ENCODE data around the gene MAP2K5. TPM values are rescaled to one million over a fixed set of nuclear protein-coding genes. Genes with fewer than 3 reads are reported as not detected.

The MAP2K5 gene
- total RNA-seq, 1 experiment from 2014 or later = 13.6 TPM

- POLR2A ChIA-PET = interaction anchor here (0.7 kb wide), 1 partner anchor 9 kb away, joined by 3 read pairs; no protein-coding TSS in a partner anchor
- CTCF ChIA-PET = no interaction called here
These were observed 53.1 kb downstream of the MAP2K5 start for GRCh38 chr15:67595572-67595971.

GRCh38 chr15:67601073-67601472 is 58.6 kb downstream of the MAP2K5 start:
- Mint-ChIP-seq H3K27me3 (ENCODE audit: low read depth) (no peaks in the 10 kb centered on the region), H3K27ac (no peak overlapping the region), H3K9me3 (no peaks in the 10 kb centered on the region), H3K4me1 (peaks cover 6% of the 10 kb centered on the region), H3K4me3 (no peak overlapping the region), H3K36me3 (no peaks in the 10 kb centered on the region)
- CTCF ChIA-PET = no interaction called here
- ATAC-seq = no peak
- DNase-seq (ENCODE audit: low spot score) = no peak
- POLR2A ChIA-PET = no interaction called here
- TF ChIP-seq RELA (CRISPR knock-in tag; IDR thresholded peaks at IDR 0.05; ENCODE audit: borderline replicate concordance) (no peak), USF1 (CRISPR knock-in tag; IDR thresholded peaks at IDR 0.05) (no peak), NFATC4 (CRISPR knock-in tag; IDR thresholded peaks at IDR 0.05) (no peak), ATF6 (CRISPR knock-in tag; IDR thresholded peaks at IDR 0.05) (no peak), MAX (CRISPR knock-in tag; IDR thresholded peaks at IDR 0.05) (no peak), PRRX2 (CRISPR knock-in tag; IDR thresholded peaks at IDR 0.05) (no peak), PRDM15 (CRISPR knock-in tag; IDR thresholded peaks at IDR 0.05) (no peak), OVOL2 (CRISPR knock-in tag; IDR thresholded peaks at IDR 0.05; ENCODE audit: borderline replicate concordance) (no peak), MYBL2 (CRISPR knock-in tag; IDR thresholded peaks at IDR 0.05) (no peak), ESRRA (CRISPR knock-in tag; IDR thresholded peaks at IDR 0.05; ENCODE audit: borderline replicate concordance) (no peak), ETV6 (CRISPR knock-in tag; IDR thresholded peaks at IDR 0.05) (no peak)

More at GRCh38 chr15:67595572-67595971, 53.1 kb downstream of the MAP2K5 start:
- DNase-seq (ENCODE audit: low spot score) = no peak
- no peaks in the 10 kb centered on the region for H3K9me3 Mint-ChIP-seq
- H3K27ac Mint-ChIP-seq = no peak overlapping the region
- ATAC-seq = no peak
- H3K36me3 Mint-ChIP-seq = peaks cover 2% of the 10 kb centered on the region; the same call in 1 of the 2 replicates
- no peak overlapping the region for H3K4me3 Mint-ChIP-seq
- TF ChIP-seq E2F4 (CRISPR knock-in tag; IDR thresholded peaks at IDR 0.05; ENCODE audit: borderline replicate concordance, low read depth) (no peak), ARID4B (CRISPR knock-in tag; IDR thresholded peaks at IDR 0.05; ENCODE audit: borderline replicate concordance) (no peak), IRF1 (CRISPR knock-in tag; IDR thresholded peaks at IDR 0.05) (no peak)
- H3K27me3 Mint-ChIP-seq (ENCODE audit: low read depth) = no peaks in the 10 kb centered on the region
- H3K4me1 Mint-ChIP-seq = no peaks in the 10 kb centered on the region

All from WTC11 (cell line).